Transverse colon (tissue), 4 donors: ENCODE data around the gene GPC5.

Source experiments
- CTCF ChIP-seq, 5 experiments: fragments of 200-600 bp in 3 of 5; fragments of 450-650 bp in 2 of 5; sonication (generic) in 3 of 5; IDR thresholded peaks; 1 replicate in 2 of 5; 2 replicates in 3 of 5; pipeline ENCODE4 v1.5.1; 2016 to 2017; ENCODE audit warnings: antibody characterized with exemption in 5 of 5, inconsistent platforms in 3 of 5, mild to moderate bottlenecking in 2 of 5, moderate library complexity in 1 of 5
- POLR2A ChIP-seq: fragments of 450-650 bp; IDR thresholded peaks from one replicate; pipeline ENCODE4 v1.6.1; 2016; ENCODE audit warnings: antibody characterized with exemption, mild to moderate bottlenecking, moderate library complexity
- POLR2AphosphoS5 ChIP-seq, 3 donors: sonication (generic); formaldehyde crosslinking; IDR thresholded peaks; one replicate each; pipeline ENCODE4 v1.6.1; 2016; ENCODE audit warnings: antibody characterized with exemption in 3 of 3

- TF ChIP-seq CTCF (IDR thresholded peaks at IDR 0.05) (no peak), POLR2A (no peak), POLR2AphosphoS5 (IDR thresholded peaks at IDR 0.05) (no peak)
Measured at GRCh38 chr13:92825938-92826596, 1427.6 kb downstream of the GPC5 start.
